Loucy (cell line): ENCODE measurements around the gene MRPL48.

Experiments used
- H2AFZ ChIP-seq: fragments of 200-600 bp; sonication (generic); 2 replicates; pipeline ENCODE4 v1.6.0; 2016; ENCODE audit warnings: antibody characterized with exemption, mild to moderate bottlenecking, low read length, moderate library complexity
- H3F3A ChIP-seq: fragments of 200-600 bp; 2 replicates; pipeline ENCODE4 v1.6.0; 2016; ENCODE audit warnings: antibody characterized with exemption, low read depth, mild to moderate bottlenecking
- H3K27me3 ChIP-seq: fragments of 200-600 bp; sonication (generic); 2 replicates; pipeline ENCODE4 v1.6.1; 2014; ENCODE audit warnings: low read length, mild to moderate bottlenecking; ENCODE audit not compliant: insufficient read depth, poor library complexity, severe bottlenecking
- H3K36me3 ChIP-seq: fragments of 200-600 bp; sonication (generic); 2 replicates; pipeline ENCODE4 v1.6.1; 2016; ENCODE audit warnings: low read length; ENCODE audit not compliant: insufficient read depth
- H3K4me1 ChIP-seq: fragments of 200-600 bp; sonication (generic); 2 replicates; pipeline ENCODE4 v1.5.1; 2014; ENCODE audit warnings: low read length, mild to moderate bottlenecking; ENCODE audit not compliant: insufficient read depth, poor library complexity, severe bottlenecking
- H3K4me2 ChIP-seq: fragments of 200-600 bp; sonication (generic); 2 replicates; pipeline ENCODE4 v1.6.0; 2014; ENCODE audit warnings: antibody characterized with exemption, low read length, low read depth, mild to moderate bottlenecking; ENCODE audit not compliant: poor library complexity, severe bottlenecking
- H3K4me3 ChIP-seq: fragments of 200-600 bp; sonication (generic); 2 replicates; pipeline ENCODE4 v1.5.1; 2014; ENCODE audit warnings: low read length, mild to moderate bottlenecking, mixed read lengths; ENCODE audit not compliant: poor library complexity, severe bottlenecking
- H3K79me2 ChIP-seq: fragments of 200-600 bp; sonication (generic); 2 replicates; pipeline ENCODE4 v1.6.1; 2014; ENCODE audit warnings: low read length; ENCODE audit not compliant: insufficient read depth
- H3K9ac ChIP-seq: fragments of 200-600 bp; sonication (generic); 2 replicates; pipeline ENCODE4 v1.6.0; 2014; ENCODE audit warnings: mild to moderate bottlenecking, low read depth, low read length, moderate library complexity; ENCODE audit not compliant: poor library complexity, severe bottlenecking
- H3K9me2 ChIP-seq: fragments of 200-600 bp; sonication (generic); replicated peaks from 2 replicates; pipeline ENCODE4 v1.6.1; 2016; ENCODE audit warnings: low read depth, low read length, mixed read lengths
- H3K9me3 ChIP-seq: fragments of 200-600 bp; sonication (generic); 2 replicates; pipeline ENCODE4 v1.6.1; 2014; ENCODE audit warnings: mild to moderate bottlenecking, antibody characterized with exemption, low read length, low read depth; ENCODE audit not compliant: insufficient read depth
- H4K20me1 ChIP-seq: fragments of 200-600 bp; sonication (generic); 2 replicates; pipeline ENCODE4 v1.6.0; 2014; ENCODE audit warnings: antibody characterized with exemption, low read length, mild to moderate bottlenecking; ENCODE audit not compliant: insufficient read depth, poor library complexity, severe bottlenecking
- EZH2phosphoT487 ChIP-seq: fragments of 200-600 bp; IDR thresholded peaks from 2 replicates; pipeline ENCODE4 v1.6.1; 2018; ENCODE audit warnings: antibody characterized with exemption, mild to moderate bottlenecking, moderate library complexity, borderline replicate concordance
- TF ChIP-seq, protein P1 (sequence below): fragments of 200-600 bp; sonication (generic); conservative IDR thresholded peaks from 2 replicates; pipeline ENCODE4 v1.5.1; 2014; ENCODE audit warnings: mild to moderate bottlenecking, antibody characterized with exemption, low read length

The MRPL48 gene

DNA sequence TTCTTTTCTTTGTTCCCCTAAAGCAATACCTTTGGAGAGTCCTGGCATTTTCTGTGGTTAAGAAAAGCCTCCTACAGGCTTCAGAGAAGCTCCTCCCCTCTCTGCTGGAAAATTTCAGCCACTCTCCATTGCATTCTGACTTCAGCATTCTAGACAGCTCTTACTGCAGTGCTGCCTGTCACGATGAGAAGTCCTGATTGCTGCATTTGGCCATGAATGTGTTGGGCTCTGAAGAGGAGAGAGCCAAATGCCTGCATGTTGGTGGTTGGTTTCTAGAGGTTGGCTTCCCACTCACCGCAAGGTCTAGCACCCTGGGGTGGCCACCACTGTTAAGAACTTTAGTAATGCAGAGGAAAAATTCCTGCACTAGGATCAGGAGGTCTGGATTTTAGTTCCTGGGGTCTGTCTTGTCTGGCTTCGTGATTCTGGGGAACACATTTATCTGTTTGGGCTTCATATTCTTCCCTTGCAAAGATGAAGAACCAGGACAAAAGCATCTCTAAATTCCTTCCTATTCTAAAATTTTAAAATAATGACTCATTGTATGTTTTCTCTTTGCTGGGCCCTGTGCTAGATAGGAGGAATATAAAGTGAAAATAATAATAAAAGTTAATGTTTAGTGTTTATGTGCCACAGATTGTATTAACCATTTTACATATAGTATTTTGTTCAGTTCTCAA is 50.9 kb downstream of the MRPL48 start:
- Histone ChIP-seq H2AFZ (no peak overlapping the region), H3K9ac (no peak overlapping the region)

DNA sequence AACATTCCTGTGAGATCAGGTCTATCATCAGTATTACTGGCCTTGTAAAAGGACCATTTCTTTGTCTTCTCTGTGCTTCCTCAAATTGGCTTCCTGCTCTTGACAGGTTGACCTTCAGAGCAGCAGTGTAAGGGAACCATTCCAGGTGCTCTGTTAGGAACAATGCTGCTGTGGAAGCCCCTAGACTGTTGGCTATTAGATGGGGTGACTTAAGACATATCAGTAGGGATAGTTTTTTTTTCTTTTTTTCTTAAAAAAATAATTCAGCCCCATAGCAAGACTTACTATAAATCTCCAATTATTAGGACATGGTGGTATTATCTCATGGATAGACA is 51.4 kb downstream of the MRPL48 start:
- Histone ChIP-seq H3K79me2 (no peaks in the 10 kb centered on the region), H3K9me3 (no peaks in the 10 kb centered on the region), H3K9ac (no peak overlapping the region), H4K20me1 (no peaks in the 10 kb centered on the region), H3K27me3 (no peaks in the 10 kb centered on the region), H2AFZ (no peak overlapping the region), H3K36me3 (peaks cover 18% of the 10 kb centered on the region; the same call in 1 of the 2 replicates), H3K9me2 (no peaks in the 10 kb centered on the region), H3F3A (no peaks in the 10 kb centered on the region), H3K4me2 (no peak overlapping the region), H3K4me1 (no peaks in the 10 kb centered on the region), H3K4me3 (no peak overlapping the region)
- TF ChIP-seq EZH2phosphoT487: no peak
- TF ChIP-seq, protein P1, sequence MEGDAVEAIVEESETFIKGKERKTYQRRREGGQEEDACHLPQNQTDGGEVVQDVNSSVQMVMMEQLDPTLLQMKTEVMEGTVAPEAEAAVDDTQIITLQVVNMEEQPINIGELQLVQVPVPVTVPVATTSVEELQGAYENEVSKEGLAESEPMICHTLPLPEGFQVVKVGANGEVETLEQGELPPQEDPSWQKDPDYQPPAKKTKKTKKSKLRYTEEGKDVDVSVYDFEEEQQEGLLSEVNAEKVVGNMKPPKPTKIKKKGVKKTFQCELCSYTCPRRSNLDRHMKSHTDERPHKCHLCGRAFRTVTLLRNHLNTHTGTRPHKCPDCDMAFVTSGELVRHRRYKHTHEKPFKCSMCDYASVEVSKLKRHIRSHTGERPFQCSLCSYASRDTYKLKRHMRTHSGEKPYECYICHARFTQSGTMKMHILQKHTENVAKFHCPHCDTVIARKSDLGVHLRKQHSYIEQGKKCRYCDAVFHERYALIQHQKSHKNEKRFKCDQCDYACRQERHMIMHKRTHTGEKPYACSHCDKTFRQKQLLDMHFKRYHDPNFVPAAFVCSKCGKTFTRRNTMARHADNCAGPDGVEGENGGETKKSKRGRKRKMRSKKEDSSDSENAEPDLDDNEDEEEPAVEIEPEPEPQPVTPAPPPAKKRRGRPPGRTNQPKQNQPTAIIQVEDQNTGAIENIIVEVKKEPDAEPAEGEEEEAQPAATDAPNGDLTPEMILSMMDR: no peak

More for the DNA sequence above, 50.9 kb downstream of the MRPL48 start:
- TF ChIP-seq, protein P1: no peak
- no peak for TF ChIP-seq EZH2phosphoT487
- no peaks in the 10 kb centered on the region for H4K20me1 ChIP-seq
- no peaks in the 10 kb centered on the region for H3K9me3 ChIP-seq
- no peaks in the 10 kb centered on the region for H3F3A ChIP-seq
- H3K27me3 ChIP-seq: no peaks in the 10 kb centered on the region
- no peak overlapping the region for H3K4me3 ChIP-seq
- H3K4me1 ChIP-seq: no peaks in the 10 kb centered on the region
- H3K9me2 ChIP-seq: no peaks in the 10 kb centered on the region
- H3K4me2 ChIP-seq: no peak overlapping the region
- no peaks in the 10 kb centered on the region for H3K79me2 ChIP-seq
- H3K36me3 ChIP-seq: peaks cover 14% of the 10 kb centered on the region; the same call in 1 of the 2 replicates

DNA sequence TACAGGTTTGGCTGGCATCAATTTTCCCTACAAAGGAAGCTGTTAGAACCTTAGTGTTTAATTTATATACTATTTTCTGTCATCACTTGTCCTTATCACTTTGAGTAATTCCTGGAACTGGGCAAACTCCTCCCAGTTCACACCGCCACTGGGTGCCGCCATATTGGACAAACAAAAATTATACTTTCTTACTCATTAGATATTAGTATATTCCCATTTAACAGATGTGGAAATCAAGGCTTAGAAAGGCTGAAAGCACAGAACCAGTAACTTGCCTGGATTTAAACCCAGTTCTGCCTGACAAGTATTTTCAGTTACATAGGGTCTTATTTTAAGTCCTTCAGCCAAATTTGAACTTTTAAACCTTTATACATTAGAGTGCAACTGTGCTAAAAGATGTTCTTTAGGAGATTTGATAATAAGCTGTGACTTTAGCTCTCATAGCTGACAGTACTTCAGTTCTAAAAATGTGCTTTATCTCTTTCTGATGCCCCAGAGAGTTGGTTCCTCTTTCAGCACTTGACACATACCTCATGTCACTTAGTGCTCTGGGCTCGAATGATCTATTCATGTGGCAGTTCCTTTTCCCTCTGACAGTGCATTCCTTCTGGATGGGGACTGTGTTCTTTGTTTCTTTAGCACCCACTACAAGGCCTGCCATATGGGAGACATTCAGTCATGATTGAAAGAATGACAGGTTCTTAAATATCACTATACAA is 63.5 kb downstream of the MRPL48 start:
- Histone ChIP-seq H3K9me2 (no peaks in the 10 kb centered on the region), H2AFZ (no peak overlapping the region), H3F3A (no peaks in the 10 kb centered on the region), H3K36me3 (0 out of 2 replicates have a peak, but pooled peaks cover 7% of the 10 kb centered on the region), H3K9me3 (no peaks in the 10 kb centered on the region), H3K9ac (no peak overlapping the region), H3K79me2 (no peaks in the 10 kb centered on the region), H3K4me2 (no peak overlapping the region), H3K4me3 (no peak overlapping the region), H4K20me1 (no peaks in the 10 kb centered on the region), H3K27me3 (no peaks in the 10 kb centered on the region), H3K4me1 (no peaks in the 10 kb centered on the region)
- TF ChIP-seq EZH2phosphoT487: no peak
- TF ChIP-seq, protein P1: no peak
